GM10266 (cell line): ENCODE results near the gene USP37.

Experiments
- DNase-seq: peaks from one replicate; pipeline ENCODE4 v3.0.0; 2012; ENCODE audit errors: extremely low spot score
- TF ChIP-seq, protein P1 (sequence below): IDR thresholded peaks from 2 replicates; pipeline ENCODE4 v1.5.1; 2012; ENCODE audit warnings: mild to moderate bottlenecking, low read depth; ENCODE audit not compliant: control insufficient read depth, insufficient read depth; ENCODE audit errors: missing control alignments

The USP37 gene

DNA sequence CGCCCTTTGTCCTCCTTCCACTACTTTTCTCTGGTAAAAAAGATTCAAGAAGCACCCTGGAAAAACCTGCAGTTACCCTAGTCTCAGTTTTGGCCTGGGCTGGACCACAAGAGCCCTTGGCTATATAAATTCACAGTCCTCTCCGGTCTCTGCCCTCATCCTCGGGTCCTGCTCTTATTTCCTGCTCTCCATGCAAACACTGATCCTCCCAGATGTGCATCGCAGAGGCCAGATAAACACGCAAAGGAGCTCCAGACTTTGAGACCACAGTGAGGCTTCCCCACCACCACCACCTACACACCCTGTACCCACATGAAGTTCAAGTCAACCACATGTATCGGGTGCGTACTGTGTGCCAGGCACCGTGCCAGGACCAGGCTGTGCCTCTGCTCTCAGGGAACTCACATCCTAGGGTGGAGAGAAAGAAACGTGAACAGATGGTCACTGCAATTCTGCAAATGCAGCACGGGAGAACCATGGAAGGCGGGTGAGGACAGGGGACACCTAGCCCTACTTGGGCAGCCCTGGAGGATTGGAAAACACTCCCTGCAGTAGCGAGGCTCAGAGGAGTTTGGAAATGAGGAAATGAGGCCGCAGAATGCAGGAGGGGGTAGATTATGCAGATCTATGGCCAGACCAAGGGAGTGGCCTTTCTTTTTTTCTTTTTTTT is 161.1 kb downstream of the USP37 start:
- DNase-seq = no peak
- TF ChIP-seq, protein P1, sequence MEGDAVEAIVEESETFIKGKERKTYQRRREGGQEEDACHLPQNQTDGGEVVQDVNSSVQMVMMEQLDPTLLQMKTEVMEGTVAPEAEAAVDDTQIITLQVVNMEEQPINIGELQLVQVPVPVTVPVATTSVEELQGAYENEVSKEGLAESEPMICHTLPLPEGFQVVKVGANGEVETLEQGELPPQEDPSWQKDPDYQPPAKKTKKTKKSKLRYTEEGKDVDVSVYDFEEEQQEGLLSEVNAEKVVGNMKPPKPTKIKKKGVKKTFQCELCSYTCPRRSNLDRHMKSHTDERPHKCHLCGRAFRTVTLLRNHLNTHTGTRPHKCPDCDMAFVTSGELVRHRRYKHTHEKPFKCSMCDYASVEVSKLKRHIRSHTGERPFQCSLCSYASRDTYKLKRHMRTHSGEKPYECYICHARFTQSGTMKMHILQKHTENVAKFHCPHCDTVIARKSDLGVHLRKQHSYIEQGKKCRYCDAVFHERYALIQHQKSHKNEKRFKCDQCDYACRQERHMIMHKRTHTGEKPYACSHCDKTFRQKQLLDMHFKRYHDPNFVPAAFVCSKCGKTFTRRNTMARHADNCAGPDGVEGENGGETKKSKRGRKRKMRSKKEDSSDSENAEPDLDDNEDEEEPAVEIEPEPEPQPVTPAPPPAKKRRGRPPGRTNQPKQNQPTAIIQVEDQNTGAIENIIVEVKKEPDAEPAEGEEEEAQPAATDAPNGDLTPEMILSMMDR = no peak

DNA sequence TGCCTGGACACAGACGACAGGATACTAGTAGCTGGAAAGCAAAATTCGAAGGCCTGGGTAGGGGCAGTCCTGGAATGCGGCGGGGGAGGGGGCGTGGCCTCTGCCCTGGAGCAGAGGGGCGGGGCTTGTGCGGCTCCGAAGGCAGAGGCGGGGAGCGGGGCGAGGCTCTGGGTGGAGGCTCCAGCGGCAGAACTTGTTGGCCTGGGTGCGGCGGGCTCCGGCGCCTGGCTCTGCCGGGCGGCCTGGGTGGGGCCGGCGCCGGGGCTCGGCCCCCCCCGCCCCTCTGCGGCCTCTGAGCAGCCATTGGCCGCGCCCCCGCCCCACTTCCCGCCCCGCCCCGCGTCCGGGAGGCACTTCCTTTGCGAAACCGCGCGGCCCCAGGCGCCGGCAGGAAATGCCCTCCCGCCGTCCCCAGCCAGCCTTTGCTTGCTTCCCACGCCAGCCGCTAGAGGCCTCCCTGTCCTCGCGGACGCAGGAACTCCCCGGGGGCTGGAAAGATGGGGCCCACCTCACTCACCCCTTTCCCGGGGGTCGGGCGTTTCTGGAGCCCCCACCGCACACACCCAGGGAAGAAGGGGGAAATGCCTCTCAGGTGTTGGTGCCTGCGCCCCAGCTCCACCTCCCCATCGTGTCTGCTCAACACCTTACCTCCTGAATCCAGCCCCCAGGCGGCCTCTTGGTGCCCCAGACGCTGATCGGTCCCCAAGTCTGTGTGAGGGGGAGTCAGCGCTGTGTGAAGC is 161.8 kb downstream of the USP37 start:
- TF ChIP-seq, protein P1 = peak; percentile 94
- peak; percentile 95 for DNase-seq

GRCh38 chr2:218405746-218406208 is 162.4 kb downstream of the USP37 start:
- DNase-seq = no peak
- TF ChIP-seq, protein P1 = no peak

DNA sequence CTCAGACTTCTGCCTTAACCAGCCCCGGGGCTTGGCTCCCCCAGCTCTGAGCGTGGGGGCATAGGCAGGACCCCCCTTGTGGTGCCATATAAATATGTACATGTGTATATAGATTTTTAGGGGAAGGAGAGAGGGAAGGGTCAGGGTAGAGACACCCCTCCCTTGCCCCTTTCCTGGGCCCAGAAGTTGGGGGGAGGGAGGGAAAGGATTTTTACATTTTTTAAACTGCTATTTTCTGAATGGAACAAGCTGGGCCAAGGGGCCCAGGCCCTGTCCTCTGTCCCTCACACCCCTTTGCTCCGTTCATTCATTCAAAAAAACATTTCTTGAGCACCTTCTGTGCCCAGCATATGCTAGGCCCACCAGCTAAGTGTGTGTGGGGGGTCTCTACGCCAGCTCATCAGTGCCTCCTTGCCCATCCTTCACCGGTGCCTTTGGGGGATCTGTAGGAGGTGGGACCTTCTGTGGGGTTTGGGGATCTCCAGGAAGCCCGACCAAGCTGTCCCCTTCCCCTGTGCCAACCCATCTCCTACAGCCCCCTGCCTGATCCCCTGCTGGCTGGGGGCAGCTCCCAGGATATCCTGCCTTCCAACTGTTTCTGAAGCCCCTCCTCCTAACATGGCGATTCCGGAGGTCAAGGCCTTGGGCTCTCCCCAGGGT is 162.9 kb downstream of the USP37 start:
- TF ChIP-seq, protein P1 = no peak
- DNase-seq = no peak

DNA sequence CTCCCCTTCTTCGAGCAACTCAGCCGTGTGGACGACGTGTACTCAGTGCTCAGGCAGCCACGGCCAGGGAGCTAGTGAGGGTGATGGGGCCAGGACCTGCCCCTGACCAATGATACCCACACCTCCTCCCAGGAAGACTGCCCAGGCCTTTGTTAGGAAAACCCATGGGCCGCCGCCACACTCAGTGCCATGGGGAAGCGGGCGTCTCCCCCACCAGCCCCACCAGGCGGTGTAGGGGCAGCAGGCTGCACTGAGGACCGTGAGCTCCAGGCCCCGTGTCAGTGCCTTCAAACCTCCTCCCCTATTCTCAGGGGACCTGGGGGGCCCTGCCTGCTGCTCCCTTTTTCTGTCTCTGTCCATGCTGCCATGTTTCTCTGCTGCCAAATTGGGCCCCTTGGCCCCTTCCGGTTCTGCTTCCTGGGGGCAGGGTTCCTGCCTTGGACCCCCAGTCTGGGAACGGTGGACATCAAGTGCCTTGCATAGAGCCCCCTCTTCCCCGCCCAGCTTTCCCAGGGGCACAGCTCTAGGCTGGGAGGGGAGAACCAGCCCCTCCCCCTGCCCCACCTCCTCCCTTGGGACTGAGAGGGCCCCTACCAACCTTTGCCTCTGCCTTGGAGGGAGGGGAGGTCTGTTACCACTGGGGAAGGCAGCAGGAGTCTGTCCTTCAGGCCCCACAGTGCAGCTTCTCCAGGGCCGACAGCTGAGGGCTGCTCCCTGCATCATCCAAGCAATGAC is 163.6 kb downstream of the USP37 start:
- DNase-seq = no peak
- TF ChIP-seq, protein P1 = no peak

DNA sequence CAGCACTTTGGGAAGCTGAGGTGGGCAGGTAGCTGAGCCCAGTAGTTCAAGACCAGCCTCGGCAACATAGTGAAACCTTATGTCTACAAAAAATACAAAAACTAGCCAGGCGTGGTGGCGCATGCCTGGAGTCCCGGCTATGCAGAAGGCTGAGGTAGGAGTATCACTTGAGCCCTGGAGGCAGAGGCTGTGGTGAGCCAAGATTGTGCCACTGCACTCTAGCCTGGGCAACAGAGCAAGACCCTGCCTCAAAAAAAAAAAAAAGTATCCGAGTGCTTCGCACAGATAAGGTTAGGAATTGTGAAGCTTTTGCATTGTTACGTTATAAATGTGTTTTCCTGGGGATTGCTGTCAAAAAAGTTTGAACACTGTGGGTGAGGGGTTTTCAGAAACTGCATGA is 164.3 kb downstream of the USP37 start:
- TF ChIP-seq, protein P1 = no peak
- DNase-seq = no peak
